ENCODE measurements around the gene MAP2.

DNA sequence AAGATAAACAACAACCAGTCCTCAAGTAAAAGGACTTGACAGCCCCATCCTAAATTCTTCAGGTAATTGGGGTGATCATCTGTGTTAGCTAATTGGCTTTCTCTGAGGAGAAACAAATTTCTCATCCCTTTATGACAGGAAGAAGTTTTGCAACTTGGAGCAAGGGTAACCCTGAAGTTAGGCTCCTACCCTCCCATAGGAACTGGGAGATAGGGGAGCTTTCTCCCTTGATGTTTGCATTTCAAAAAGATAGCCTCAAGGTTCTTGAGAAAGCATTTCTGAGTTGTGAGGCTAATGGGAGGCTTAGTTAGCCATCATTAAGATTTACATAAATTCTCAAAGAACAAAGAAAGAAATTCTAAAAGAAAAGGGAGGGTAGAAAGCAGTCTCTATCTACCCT, 95.4 kb downstream of the MAP2 start:
- TF ChIP-seq SUZ12 (IDR thresholded peaks at IDR 0.05) (no peak), L3MBTL2 (conservative IDR thresholded peaks at IDR 0.05) (no peak), BHLHE40 (IDR thresholded peaks at IDR 0.05; ENCODE audit: borderline replicate concordance) (no peak), SP1 (IDR thresholded peaks at IDR 0.05) (no peak), FOXK2 (IDR thresholded peaks at IDR 0.05) (no peak), ZNF384 (IDR thresholded peaks at IDR 0.05) (no peak), FOXM1 (IDR thresholded peaks at IDR 0.05; ENCODE audit: borderline replicate concordance) (no peak), PKNOX1 (IDR thresholded peaks at IDR 0.05) (no peak), NFRKB (IDR thresholded peaks at IDR 0.05) (no peak), FOXA1 (IDR thresholded peaks at IDR 0.05) (no peak), ARNT (IDR thresholded peaks at IDR 0.05) (no peak), TARDBP (IDR thresholded peaks at IDR 0.05) (no peak), LEF1 (IDR thresholded peaks at IDR 0.05; ENCODE audit: borderline replicate concordance) (no peak)
